ENCODE measurements around the gene KCNE4. TPM values are rescaled to one million over a fixed set of nuclear protein-coding genes. Genes with fewer than 3 reads are reported as not detected.

The KCNE4 gene
- total RNA-seq (2014; rRNA removed; shearing (Covaris generic)) = 13.8 and 16.4 TPM in 2 replicates

DNA sequence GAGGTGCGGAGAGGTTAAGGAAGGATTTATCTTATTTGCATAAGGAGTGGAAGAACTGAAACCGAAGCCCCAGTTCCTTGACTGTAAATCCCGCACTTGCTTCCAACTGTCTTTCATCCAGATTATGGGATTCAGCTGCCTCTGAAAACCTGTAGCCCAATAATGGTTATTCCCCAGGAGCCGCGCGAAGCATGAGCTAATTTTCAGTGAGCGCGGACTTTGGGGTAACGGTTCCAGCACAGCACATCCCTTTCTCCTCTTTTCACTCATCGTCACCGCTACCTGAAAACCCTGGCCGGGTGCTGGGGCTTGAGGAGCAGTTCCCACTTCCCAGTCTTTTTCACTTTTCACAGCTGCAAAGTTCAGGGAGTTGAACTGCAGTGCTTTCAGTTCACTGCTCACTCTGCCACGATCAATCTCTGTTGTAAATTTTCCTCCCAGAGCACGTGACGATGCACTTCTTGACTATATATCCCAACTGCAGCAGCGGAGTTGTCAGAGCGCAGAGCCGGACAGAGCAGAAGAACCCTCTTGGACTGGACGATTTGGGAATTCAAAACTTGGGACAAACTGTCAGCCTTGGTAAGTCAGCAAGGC lies at the start of gene KCNE4:
Gene KCNE4, plus strand, starts transcription at position 498 of the 597 bp plus-strand sequence. CDS start 641 bp downstream, outside the sequence.
- peak; percentile 87 for DNase-seq (ENCODE audit: low read depth)

- no peak for DNase-seq (ENCODE audit: low read depth)
Measured at GRCh38 chr2:223003191-223003590, 48.8 kb upstream of the KCNE4 start.

DNA sequence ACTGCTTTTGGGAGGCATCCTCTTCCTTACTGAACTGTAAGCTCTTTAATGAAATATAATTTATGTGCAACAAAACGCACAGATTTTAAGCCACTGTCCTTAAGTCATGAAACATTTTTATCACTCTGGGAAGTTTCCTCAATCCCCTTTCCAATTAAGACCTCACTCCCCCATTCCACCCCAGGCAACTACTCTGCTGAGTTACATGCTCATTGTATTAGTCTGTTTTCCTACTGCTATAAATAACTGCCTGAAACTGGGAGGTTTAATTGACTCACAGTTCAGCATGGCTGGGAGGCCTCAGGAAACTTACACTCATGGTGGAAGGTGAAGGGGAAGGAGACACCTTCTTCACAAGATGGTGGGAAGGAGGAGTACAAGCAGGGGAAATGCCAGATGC lies 46.5 kb upstream of the KCNE4 start:
- DNase-seq (ENCODE audit: low read depth) = no peak

DNA sequence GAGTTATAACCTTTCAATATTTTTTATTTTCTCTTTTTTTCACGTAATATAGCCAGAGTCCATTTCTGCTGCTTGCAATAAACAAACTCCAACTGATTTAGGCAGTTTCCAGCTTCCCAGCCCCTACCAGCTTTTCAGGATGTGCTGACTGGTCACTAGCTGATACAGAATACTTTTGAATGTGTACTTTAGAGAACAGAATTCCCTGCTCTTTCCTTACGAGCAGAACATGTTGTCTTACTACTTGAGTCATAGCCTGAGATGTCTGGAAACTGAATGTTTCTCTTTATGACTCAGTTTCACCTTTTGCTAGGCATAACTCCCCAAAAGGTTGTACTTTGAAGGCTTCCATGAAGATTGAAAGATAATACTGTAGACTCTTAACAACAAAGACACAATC lies 44.5 kb upstream of the KCNE4 start:
- DNase-seq (ENCODE audit: low read depth) = no peak

DNA sequence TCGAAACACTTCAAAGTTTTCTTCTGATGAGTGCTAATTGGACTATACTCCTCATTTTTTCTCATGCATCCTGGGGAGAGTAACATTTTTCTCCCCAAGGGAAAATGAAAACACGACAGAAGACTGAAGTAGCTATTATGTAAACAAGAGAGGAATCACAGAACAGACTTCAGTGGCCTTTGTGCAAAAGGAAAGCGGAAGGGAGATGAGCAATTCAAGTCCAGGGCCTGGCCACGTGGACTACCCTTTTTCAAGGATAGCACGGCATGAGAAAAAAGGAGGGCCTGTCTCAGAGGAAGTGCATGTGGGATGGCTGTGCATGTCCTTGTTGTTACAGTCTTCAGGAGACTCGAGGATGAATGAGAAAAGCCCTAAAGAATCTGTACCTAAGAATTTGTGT lies 43.8 kb upstream of the KCNE4 start:
- DNase-seq (ENCODE audit: low read depth) = peak; percentile 82

DNA sequence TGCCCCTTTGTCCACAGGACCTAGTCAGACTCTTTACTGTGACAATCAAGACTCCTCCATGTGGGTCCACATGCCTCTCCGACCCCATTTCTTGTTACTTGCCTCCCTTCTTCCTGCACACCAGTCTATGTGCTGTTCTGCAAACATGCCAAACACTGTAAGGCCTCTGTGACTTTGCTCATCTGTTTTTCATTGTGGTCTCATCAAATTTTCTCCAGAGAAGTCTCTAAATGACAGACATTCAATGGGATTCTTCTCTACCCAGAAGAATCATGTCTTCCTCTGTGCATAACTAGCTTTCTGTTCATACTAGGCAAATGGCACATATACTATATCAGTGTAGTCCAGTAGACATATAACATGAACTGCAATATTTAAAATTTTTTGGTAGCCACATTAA lies 43.0 kb upstream of the KCNE4 start:
- DNase-seq (ENCODE audit: low read depth) = peak; percentile 29

- DNase-seq (ENCODE audit: low read depth) = peak; percentile 45
Measured at GRCh38 chr2:223010641-223011040, 41.3 kb upstream of the KCNE4 start.

- DNase-seq (ENCODE audit: low read depth) = no peak
Measured at GRCh38 chr2:223012291-223012690, 39.7 kb upstream of the KCNE4 start.

GRCh38 chr2:223019390-223019930 lies 32.5 kb upstream of the KCNE4 start:
- DNase-seq (ENCODE audit: low read depth) = no peak

DNA sequence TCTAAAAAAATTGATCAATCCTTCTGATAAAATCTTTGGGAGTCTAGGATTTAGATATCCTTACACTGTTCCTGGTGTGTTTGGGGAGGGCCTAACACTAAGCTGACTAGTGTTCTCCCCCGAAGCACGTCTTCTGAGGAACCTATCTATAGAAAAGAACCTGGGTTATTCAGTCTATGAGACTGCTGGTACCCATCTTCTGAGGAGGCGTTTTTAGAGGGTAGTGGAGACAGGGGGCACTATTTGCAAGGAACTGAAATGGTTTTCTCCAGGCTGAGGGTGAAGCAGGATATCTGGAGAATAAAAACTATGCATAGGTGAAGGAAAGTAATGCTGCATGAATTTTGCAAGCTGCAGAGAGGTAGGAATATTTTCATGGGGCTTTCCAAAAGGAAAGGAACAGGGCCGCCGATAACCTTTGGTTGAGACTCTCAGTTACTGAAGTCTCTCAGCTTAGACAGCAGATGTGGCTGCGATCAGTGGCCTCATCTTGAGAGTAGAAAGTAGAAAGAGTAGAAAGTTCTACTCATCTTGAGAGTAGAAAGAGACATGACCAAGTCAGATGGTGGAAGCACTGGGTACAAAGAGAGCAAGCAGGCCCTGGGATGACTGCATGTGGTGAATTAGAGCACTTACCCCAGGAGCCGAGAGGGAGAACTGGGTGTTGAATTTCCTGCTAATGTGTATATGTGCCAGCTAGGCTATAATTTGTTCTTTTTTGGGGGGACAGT lies 31.8 kb upstream of the KCNE4 start:
- no peak for DNase-seq (ENCODE audit: low read depth)

DNA sequence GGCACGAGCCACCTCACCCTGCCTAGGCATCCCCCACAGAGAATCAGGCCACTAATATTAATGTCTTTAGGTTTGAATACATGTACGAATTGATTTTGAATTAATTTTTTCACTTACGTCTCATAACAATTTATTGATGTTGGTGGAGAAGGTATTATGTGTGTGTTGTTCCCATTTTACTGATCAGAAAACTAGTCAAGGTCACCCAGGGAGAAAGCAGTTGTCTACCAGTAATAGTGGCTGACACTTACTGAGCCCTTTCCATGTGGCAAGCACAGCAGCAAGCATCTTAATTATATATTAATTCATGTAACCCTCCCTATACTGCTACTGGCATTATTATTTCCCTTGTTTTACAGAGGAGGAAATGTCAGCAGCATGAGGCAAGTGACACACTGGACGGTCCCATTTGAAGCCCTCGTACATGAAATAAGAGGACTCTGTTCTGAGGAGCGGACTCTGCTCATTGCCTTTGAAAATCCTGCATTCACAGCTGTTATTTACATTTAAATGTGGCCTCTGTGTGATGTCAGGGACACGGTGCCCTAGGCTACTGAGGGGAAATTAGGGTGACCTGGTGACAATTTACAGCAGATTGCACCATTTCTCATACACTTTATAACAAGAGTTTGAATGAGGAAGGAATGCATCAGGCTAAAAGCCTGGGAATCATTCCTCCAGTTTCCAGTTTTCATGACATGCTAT lies 30.9 kb upstream of the KCNE4 start:
- DNase-seq (ENCODE audit: low read depth) = no peak

DNA sequence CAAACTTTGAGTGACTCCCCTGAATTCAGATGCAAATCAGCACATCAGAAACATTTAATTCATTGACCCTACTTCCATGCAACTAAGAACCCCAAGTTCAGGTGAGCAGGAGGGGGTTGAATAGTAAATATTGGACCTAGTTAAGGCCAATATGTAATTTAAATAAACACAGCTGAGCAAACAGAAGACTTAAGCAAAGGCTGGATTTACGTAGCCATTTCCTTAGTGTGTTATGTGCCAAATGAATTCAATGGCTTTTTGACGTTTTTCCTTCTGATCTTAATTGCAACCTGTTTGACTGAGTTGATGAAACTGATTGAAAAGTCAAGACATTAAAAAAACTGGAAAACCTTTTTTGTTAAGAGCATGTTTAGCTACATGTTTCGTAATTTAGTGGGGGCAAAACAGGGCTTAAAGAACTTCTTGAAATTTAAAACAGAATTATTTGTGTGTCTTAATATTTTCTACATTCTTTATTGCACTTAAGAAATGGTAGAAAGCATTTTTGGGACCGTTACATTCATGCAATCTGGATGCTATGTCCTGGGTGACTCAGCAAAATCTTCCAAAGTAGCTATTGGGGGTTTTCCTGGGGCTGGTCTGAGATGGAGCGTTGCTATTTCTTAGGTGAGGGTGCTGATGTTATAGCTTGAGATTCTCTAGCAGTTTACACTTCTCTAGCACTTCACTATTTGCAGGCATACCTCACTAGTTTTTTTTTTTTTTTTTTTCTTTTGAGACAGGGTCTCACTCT lies 25.5 kb upstream of the KCNE4 start:
- peak; percentile 58 for DNase-seq (ENCODE audit: low read depth)

DNA sequence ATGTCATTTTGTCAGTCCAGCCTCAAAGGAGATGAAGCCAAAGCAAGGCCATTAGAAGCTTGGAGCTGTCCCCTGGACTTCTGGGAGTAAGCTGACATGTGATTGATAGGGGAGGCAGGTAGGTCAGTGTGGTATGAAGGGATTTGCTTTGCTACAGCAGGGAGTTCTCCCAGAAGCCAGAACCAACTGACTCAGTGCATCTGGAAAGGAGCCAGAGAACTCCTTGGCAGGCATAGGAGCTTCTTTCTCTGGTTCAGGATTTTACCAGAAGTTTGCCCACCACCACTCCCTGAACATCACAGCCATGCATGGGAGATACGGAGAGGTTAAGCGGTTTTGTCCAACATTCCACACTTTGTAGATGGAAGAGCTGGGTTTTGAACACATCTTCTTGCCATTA lies 24.5 kb upstream of the KCNE4 start:
- DNase-seq (ENCODE audit: low read depth) = peak; percentile 84

GRCh38 chr2:223029287-223029686 lies 22.7 kb upstream of the KCNE4 start:
- DNase-seq (ENCODE audit: low read depth) = no peak

GRCh38 chr2:223032187-223033142 lies 19.5 kb upstream of the KCNE4 start:
- DNase-seq (ENCODE audit: low read depth) = peak; percentile 90

GRCh38 chr2:223034221-223034975 lies 17.6 kb upstream of the KCNE4 start:
- no peak for DNase-seq (ENCODE audit: low read depth)

- DNase-seq (ENCODE audit: low read depth) = no peak
Measured at GRCh38 chr2:223036790-223037444, 15.1 kb upstream of the KCNE4 start.

- no peak for DNase-seq (ENCODE audit: low read depth)
Measured at GRCh38 chr2:223037445-223037800, 14.6 kb upstream of the KCNE4 start.

- no peak for DNase-seq (ENCODE audit: low read depth)
Measured at GRCh38 chr2:223039618-223040017, 12.4 kb upstream of the KCNE4 start.

GRCh38 chr2:223040527-223040926 lies 11.5 kb upstream of the KCNE4 start:
- no peak for DNase-seq (ENCODE audit: low read depth)

All from RPMI7951 (cell line).